Left lung (tissue), 10 donors: Measurements from ENCODE around the gene SSR2. TPM values are rescaled to one million over a fixed set of nuclear protein-coding genes. Genes with fewer than 3 reads are reported as not detected.
A peak's percentile ranks its signal among the peaks of the same experiment; 100 is the strongest.

Experiments
- ATAC-seq: fragments of 200-7000 bp; cut with Tn5 transposase; one replicate; pipeline ENCODE4 v1.9.1; 2020; ENCODE audit warnings: moderate library complexity
- DNase-seq, 4 donors: peaks; one replicate each; pipeline ENCODE4 v3.0.0-alpha.2; 2013 to 2020
- H3K27ac ChIP-seq, 2 donors: fragments of 200-600 bp; sonication (generic) in 1 of 2; one replicate each; pipeline versions ENCODE4 v1.5.0 to v1.8.0; 2020 to 2021
- H3K27me3 ChIP-seq, 2 donors: fragments of 200-600 bp; sonication (generic) in 1 of 2; one replicate each; pipeline versions ENCODE4 v1.5.0 to v1.8.0; 2020 to 2021
- H3K36me3 ChIP-seq, 2 donors: fragments of 200-600 bp; sonication (generic) in 1 of 2; one replicate each; pipeline versions ENCODE4 v1.5.0 to v1.8.0; 2020 to 2021
- H3K4me1 ChIP-seq, 2 donors: fragments of 200-600 bp; one replicate each; pipeline ENCODE4 v1.8.0; 2021
- H3K4me3 ChIP-seq, 2 donors: fragments of 200-600 bp; sonication (generic) in 1 of 2; one replicate each; pipeline versions ENCODE4 v1.5.0 to v1.8.0; 2020 to 2021; ENCODE audit warnings: mild to moderate bottlenecking in 1 of 2
- H3K9me3 ChIP-seq, 2 donors: fragments of 200-600 bp; sonication (generic) in 1 of 2; one replicate each; pipeline versions ENCODE4 v1.5.0 to v1.8.0; 2020 to 2021
- CTCF ChIP-seq, 2 donors: fragments of 200-600 bp; sonication (generic) in 1 of 2; IDR thresholded peaks; one replicate each; pipeline versions ENCODE4 v1.5.0 to v1.8.0; 2021; ENCODE audit warnings: antibody characterized with exemption in 2 of 2
- intact Hi-C, 2 donors: fragments of 100-400 bp; cut with DNase I; formaldehyde crosslinking; loops; one replicate each; pipeline versions ENCODE4 v1.11.2 to v1.14.2; 2022
- polyA plus RNA-seq, 6 donors: library from polyadenylated mRNA; unstranded; fragments of 120-200 nt; gene quantifications; one replicate each; pipeline ENCODE4 v1.2.1, GENCODE V29; 2013; ENCODE audit not compliant: insufficient read length in 6 of 6
- total RNA-seq, 2 donors: library from RNA; stranded (reverse); fragmentation: NEBNext Ultra II Directional; extraction: Animal tissue kit (Norgen Biotek cat#: 25700); gene quantifications; one replicate each; pipeline ENCODE4 v1.2.1, GENCODE V29; 2021
- donor health status: DM: no; HTN: yes; CAD: no.
- donor health status: DM: no; HTN: no; CAD: no.

Gene SSR2
- total and polyA plus RNA-seq, 8 donors: 284 to 529 (median 505) TPM

- ATAC-seq (no peak), DNase-seq (no peak)
- no peak for TF ChIP-seq CTCF (IDR thresholded peaks at IDR 0.05)
- no peaks in the 10 kb centered on the region for H3K9me3 ChIP-seq
- H3K36me3 ChIP-seq: peaks cover 0 to 27% of the 10 kb centered on the region in 2 donors
- no peaks in the 10 kb centered on the region for H3K27me3 ChIP-seq
- peak overlapping the region in 1 of 2 donors; percentile 98 for H3K4me3 ChIP-seq
- peaks cover 69 to 81% of the 10 kb centered on the region in 2 donors for H3K4me1 ChIP-seq
- H3K27ac ChIP-seq: peak overlapping the region; percentile 92 to 96
- intact Hi-C loops: no loop called here
Measured at GRCh38 chr1:155973723-155974122, 47.0 kb downstream of the SSR2 start.

- Histone ChIP-seq H3K27me3 (no peaks in the 10 kb centered on the region), H3K36me3 (peaks cover 0 to 43% of the 10 kb centered on the region in 2 donors), H3K4me1 (peaks cover 85 to 96% of the 10 kb centered on the region in 2 donors), H3K27ac (peak overlapping the region; percentile 53 to 96), H3K9me3 (no peaks in the 10 kb centered on the region), H3K4me3 (no peak overlapping the region)
- DNase-seq (no peak), ATAC-seq (no peak)
- intact Hi-C loops: no loop called here
- TF ChIP-seq CTCF (IDR thresholded peaks at IDR 0.05): no peak
Measured at GRCh38 chr1:155971910-155972809, 48.6 kb downstream of the SSR2 start.

GRCh38 chr1:155970531-155971167 is 50.1 kb downstream of the SSR2 start:
- intact Hi-C loops: no loop called here
- no peaks in the 10 kb centered on the region for H3K9me3 ChIP-seq
- peaks cover 85 to 99% of the 10 kb centered on the region in 2 donors for H3K4me1 ChIP-seq

GRCh38 chr1:155969377-155969791 is 51.4 kb downstream of the SSR2 start:
- H3K9me3 ChIP-seq: no peaks in the 10 kb centered on the region
- H3K4me1 ChIP-seq: peaks cover 73 to 99% of the 10 kb centered on the region in 2 donors
- no peaks in the 10 kb centered on the region for H3K27me3 ChIP-seq
- peak overlapping the region in 1 of 2 donors; percentile 0 for H3K4me3 ChIP-seq
- DNase-seq (peak in 1 of 4 donors; percentile 76), ATAC-seq (no peak)
- intact Hi-C loops: no loop called here
- no peak for TF ChIP-seq CTCF (IDR thresholded peaks at IDR 0.05)
- H3K36me3 ChIP-seq: peaks cover 0 to 70% of the 10 kb centered on the region in 2 donors
- H3K27ac ChIP-seq: peak overlapping the region; percentile 71 to 96

More at GRCh38 chr1:155970531-155971167, 50.1 kb downstream of the SSR2 start:
- Histone ChIP-seq H3K27me3 (no peaks in the 10 kb centered on the region), H3K4me3 (no peak overlapping the region), H3K36me3 (peaks cover 0 to 58% of the 10 kb centered on the region in 2 donors), H3K27ac (peak overlapping the region; percentile 53 to 96)
- peak in 2 of 4 donors; percentile 90 to 96 for DNase-seq
- peak; percentile 82 for ATAC-seq
- no peak for TF ChIP-seq CTCF (IDR thresholded peaks at IDR 0.05)

GRCh38 chr1:155968670-155969069 is 52.1 kb downstream of the SSR2 start:
- DNase-seq (peak in 1 of 4 donors; percentile 84), ATAC-seq (no peak)
- H3K9me3 ChIP-seq: no peaks in the 10 kb centered on the region
- peak overlapping the region; percentile 71 to 96 for H3K27ac ChIP-seq
- no peak for TF ChIP-seq CTCF (IDR thresholded peaks at IDR 0.05)
- peaks cover 67 to 93% of the 10 kb centered on the region in 2 donors for H3K4me1 ChIP-seq
- H3K4me3 ChIP-seq: no peak overlapping the region
- H3K36me3 ChIP-seq: peaks cover 0 to 73% of the 10 kb centered on the region in 2 donors
- intact Hi-C loops: no loop called here
- H3K27me3 ChIP-seq: no peaks in the 10 kb centered on the region
